Upper lobe of left lung (tissue), 4 donors: ENCODE results near the gene PIGW.

ENCODE experiments used
- CTCF ChIP-seq, 6 experiments: fragments of 450-650 bp in 4 of 6; fragments of 200-600 bp in 2 of 6; sonication (generic) in 2 of 6; IDR thresholded peaks; one replicate each; pipeline ENCODE4 v1.5.1; 2016 to 2019; ENCODE audit warnings: antibody characterized with exemption in 6 of 6
- POLR2AphosphoS5 ChIP-seq, 2 donors: sonication (generic); formaldehyde crosslinking; IDR thresholded peaks; one replicate each; pipeline ENCODE4 v1.5.1; 2017; ENCODE audit warnings: antibody characterized with exemption in 2 of 2

DNA sequence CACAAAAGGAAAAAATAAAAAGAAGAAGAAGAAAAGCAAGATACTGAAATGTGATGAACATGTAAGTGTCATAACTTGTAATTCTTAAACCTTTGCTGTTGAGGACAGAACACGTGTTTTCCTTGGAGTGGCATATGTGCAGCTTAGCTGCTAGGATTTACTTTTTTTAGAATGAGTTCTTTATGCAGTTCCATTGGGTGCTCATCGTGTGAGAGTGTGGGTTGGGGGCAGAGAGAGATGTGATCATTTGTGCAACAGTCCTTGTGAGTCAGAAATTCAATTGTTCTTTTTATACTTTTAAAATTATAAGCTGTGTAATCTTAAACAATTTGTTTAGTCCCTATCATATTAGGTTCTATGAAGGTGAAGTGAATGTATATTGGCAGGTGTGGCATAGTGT is 51.4 kb downstream of the PIGW start:
- no peak for TF ChIP-seq CTCF (IDR thresholded peaks at IDR 0.05)
- no peak for TF ChIP-seq POLR2AphosphoS5 (IDR thresholded peaks at IDR 0.05)
